Right ventricle myocardium superior (tissue), 1 donor: ENCODE data around the gene TSEN2. TPM values are rescaled to one million over a fixed set of nuclear protein-coding genes. Genes with fewer than 3 reads are reported as not detected.
A peak's percentile ranks its signal among the peaks of the same experiment; 100 is the strongest.

ENCODE experiments used
- ATAC-seq: fragments of 200-7000 bp; cut with Tn5 transposase; one replicate; pipeline ENCODE4 v1.9.1; 2020; ENCODE audit warnings: mild to moderate bottlenecking; ENCODE audit not compliant: poor library complexity
- DNase-seq: peaks from one replicate; pipeline ENCODE4 v3.0.0-alpha.2; 2020
- intact Hi-C: fragments of 100-400 bp; cut with DNase I; formaldehyde crosslinking; loops from one replicate; pipeline ENCODE4 v1.11.2; 2022
- total RNA-seq: library from RNA; stranded (reverse); fragmentation: NEBNext Ultra II Directional; extraction: Animal tissue kit (Norgen Biotek cat#: 25700); gene quantifications from one replicate; pipeline ENCODE4 v1.2.1, GENCODE V29; 2021
- donor health status: DM: no; HTN: yes; CAD: no; lungs with severe emphysema.

Gene TSEN2
- total RNA-seq, 1 donor from 2014 or later = 24.6 TPM

GRCh38 chr3:12560505-12561190 is 76.4 kb downstream of the TSEN2 start:
- ATAC-seq (no peak), DNase-seq (no peak)
- intact Hi-C loops = no loop called here

- ATAC-seq (no peak), DNase-seq (no peak)
- intact Hi-C loops = no loop called here
These were observed 77.1 kb downstream of the TSEN2 start for GRCh38 chr3:12561397-12561796.

GRCh38 chr3:12562451-12562850 is 78.2 kb downstream of the TSEN2 start:
- intact Hi-C loops = no loop called here
- ATAC-seq (no peak), DNase-seq (no peak)

GRCh38 chr3:12566976-12567375 is 82.7 kb downstream of the TSEN2 start:
- no peak for DNase-seq
- ATAC-seq = no peak
- intact Hi-C loops = no loop called here

GRCh38 chr3:12568747-12569146 is 84.5 kb downstream of the TSEN2 start:
- ATAC-seq = no peak
- intact Hi-C loops = no loop called here
- no peak for DNase-seq

- DNase-seq (no peak), ATAC-seq (no peak)
- intact Hi-C loops = no loop called here
These were observed 85.6 kb downstream of the TSEN2 start for GRCh38 chr3:12569836-12570235.

- intact Hi-C loops = no loop called here
- ATAC-seq (no peak), DNase-seq (no peak)
These were observed 87.7 kb downstream of the TSEN2 start for GRCh38 chr3:12571986-12572385.

GRCh38 chr3:12574131-12574530 is 89.9 kb downstream of the TSEN2 start:
- DNase-seq (no peak), ATAC-seq (no peak)
- intact Hi-C loops = no loop called here

- DNase-seq (no peak), ATAC-seq (peak; percentile 83)
- intact Hi-C loops = no loop called here
These were observed 90.4 kb downstream of the TSEN2 start for GRCh38 chr3:12574661-12575060.

- intact Hi-C loops = no loop called here
These were observed 93.1 kb downstream of the TSEN2 start for GRCh38 chr3:12577379-12577778.

GRCh38 chr3:12578742-12579141 is 94.5 kb downstream of the TSEN2 start:
- DNase-seq (no peak), ATAC-seq (no peak)
- intact Hi-C loops = no loop called here

More at GRCh38 chr3:12577379-12577778, 93.1 kb downstream of the TSEN2 start:
- no peak for ATAC-seq
- no peak for DNase-seq

GRCh38 chr3:12579456-12579855 is 95.2 kb downstream of the TSEN2 start:
- DNase-seq (no peak), ATAC-seq (no peak)
- intact Hi-C loops = no loop called here

GRCh38 chr3:12579905-12580304 is 95.6 kb downstream of the TSEN2 start:
- DNase-seq = no peak
- intact Hi-C loops = no loop called here
- no peak for ATAC-seq

- ATAC-seq = no peak
- no peak for DNase-seq
- intact Hi-C loops = no loop called here
These were observed 98.5 kb downstream of the TSEN2 start for GRCh38 chr3:12582730-12583129.

Other genes with a start within 250 kb of the TSEN2 start
- gene PPARG, start 195.4 kb upstream of the TSEN2 start, total RNA-seq = 23.6 TPM
- not detected for gene MKRN2OS, start 61.0 kb downstream of the TSEN2 start, total RNA-seq
- 27.7 TPM for gene MKRN2, start 72.6 kb downstream of the TSEN2 start, total RNA-seq
- 142 TPM for gene RAF1, start 179.6 kb downstream of the TSEN2 start, total RNA-seq